Esophagus muscularis mucosa (tissue), 4 donors: Measurements from ENCODE around the gene KCND3.

Source experiments
- EP300 ChIP-seq: sonication (generic); formaldehyde crosslinking; IDR thresholded peaks from one replicate; pipeline ENCODE4 v1.6.1; 2017; ENCODE audit warnings: antibody characterized with exemption
- POLR2A ChIP-seq: fragments of 450-650 bp; IDR thresholded peaks from one replicate; pipeline ENCODE4 v1.6.1; 2017; ENCODE audit warnings: antibody characterized with exemption, moderate library complexity, mild to moderate bottlenecking, low read depth
- POLR2AphosphoS5 ChIP-seq, 2 donors: sonication (generic); formaldehyde crosslinking; IDR thresholded peaks; one replicate each; pipeline ENCODE4 v1.6.1; 2017; ENCODE audit warnings: antibody characterized with exemption in 2 of 2
- TF ChIP-seq, protein P1 (sequence below), 3 experiments: fragments of 200-600 bp in 2 of 3; fragments of 450-650 bp in 1 of 3; sonication (generic) in 2 of 3; IDR thresholded peaks; one replicate each; pipeline ENCODE4 v1.5.1; 2017 to 2019; ENCODE audit warnings: antibody characterized with exemption in 3 of 3, mild to moderate bottlenecking in 2 of 3, moderate library complexity in 1 of 3

DNA sequence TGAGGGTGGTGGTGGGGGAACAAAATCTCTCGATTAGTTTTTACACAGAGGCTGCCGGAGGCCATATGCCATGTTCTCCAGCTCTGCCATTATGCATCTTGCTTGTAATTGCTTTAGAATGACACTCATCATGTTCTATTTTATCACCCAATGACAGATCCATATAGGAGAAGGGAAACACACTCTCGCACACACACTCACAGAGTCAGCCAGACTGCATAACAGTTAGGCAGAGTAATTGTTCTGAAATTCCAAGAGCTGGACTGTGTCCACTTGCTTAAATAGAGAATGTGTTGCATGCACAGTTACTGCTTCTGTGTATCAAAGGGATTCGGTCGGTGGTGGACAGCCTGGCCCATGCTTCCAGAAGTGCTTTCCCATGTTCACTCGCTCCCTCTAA lies 30.6 kb downstream of the KCND3 start:
- no peak for TF ChIP-seq POLR2AphosphoS5 (IDR thresholded peaks at IDR 0.05)
- TF ChIP-seq POLR2A = no peak
- TF ChIP-seq, protein P1, sequence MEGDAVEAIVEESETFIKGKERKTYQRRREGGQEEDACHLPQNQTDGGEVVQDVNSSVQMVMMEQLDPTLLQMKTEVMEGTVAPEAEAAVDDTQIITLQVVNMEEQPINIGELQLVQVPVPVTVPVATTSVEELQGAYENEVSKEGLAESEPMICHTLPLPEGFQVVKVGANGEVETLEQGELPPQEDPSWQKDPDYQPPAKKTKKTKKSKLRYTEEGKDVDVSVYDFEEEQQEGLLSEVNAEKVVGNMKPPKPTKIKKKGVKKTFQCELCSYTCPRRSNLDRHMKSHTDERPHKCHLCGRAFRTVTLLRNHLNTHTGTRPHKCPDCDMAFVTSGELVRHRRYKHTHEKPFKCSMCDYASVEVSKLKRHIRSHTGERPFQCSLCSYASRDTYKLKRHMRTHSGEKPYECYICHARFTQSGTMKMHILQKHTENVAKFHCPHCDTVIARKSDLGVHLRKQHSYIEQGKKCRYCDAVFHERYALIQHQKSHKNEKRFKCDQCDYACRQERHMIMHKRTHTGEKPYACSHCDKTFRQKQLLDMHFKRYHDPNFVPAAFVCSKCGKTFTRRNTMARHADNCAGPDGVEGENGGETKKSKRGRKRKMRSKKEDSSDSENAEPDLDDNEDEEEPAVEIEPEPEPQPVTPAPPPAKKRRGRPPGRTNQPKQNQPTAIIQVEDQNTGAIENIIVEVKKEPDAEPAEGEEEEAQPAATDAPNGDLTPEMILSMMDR (IDR thresholded peaks at IDR 0.05) = no peak
- no peak for TF ChIP-seq EP300
